Stimulated activated CD4-positive, alpha-beta T cell treated with anti-CD3 and anti-CD28 coated beads, Interleukin-4, amount 100 ng/mL, for 48 hours (primary cell): ENCODE data around the gene ALK.

Experiments
- DNase-seq, 2 donors: peaks; one replicate each; pipeline ENCODE4 v3.0.0-alpha.2; 2020; ENCODE audit warnings: low read depth in 2 of 2

Gene ALK

DNA sequence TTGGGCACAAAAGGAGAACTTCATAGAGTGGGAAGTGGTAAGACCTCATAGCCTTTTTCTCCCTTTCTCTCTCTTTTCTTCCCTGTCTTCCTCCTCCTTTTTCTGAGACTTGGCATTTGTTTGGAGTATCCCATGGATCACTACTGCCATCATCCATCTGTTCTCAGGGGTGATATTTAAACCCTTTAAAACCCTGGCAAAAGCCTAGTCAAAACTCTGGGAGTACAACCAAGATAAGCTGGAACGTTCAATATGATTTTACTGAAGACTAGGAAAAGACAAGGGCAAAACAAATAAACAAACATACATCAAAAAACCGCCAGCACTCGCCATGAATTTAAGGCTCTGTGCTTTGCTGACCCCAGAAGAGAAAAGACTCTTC is 552.7 kb downstream of the ALK start:
- no peak for DNase-seq

DNA sequence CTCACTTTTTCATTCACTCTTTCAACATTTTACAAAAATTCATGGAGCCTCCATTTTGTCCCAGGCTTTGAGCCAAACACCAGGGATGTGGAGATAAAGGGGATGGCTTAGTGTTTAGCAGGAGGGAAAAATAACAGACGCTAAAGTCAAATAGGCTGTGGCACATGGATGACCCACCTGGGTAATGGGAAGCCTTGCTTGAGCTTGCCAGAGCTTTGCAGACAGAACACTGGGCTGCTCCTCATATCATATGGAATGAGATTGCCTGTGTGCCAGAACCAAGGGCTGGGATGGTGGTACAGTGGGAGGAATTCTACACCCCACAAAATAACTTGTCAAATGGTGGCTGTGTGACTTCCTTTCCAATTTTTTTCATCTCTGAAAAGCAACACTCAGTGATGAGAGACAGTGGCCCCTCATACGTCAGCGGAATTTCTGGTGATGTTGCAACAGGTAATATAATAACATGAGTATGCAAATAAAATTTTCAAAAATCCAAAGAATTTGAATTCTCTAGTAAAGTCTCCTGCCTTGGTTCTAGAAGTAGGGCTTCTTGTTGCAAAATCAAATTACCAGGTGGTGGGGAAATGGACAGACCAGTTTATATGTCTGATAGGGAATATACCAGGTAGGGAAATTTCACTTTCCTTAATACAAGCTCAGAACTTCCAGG is 553.3 kb downstream of the ALK start:
- no peak for DNase-seq

DNA sequence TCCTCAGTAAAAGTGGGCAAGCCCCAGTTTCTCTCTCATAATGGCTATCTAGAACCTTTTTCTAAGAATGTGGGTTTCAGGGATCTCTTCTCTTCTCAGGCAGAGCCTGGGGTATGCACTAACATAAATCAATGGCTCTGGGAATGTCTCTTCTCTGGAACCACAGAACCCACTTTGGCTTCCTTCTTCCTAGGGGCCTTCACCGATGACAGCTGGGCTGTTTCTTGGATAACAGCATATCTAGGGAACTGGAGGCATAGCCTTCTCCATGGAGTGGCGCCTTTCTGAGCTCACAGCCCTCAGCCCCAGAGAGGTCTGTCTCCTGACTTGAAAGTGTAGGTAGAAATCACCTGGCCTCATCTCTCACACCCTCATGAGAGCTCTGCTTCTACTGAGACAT is 558.3 kb downstream of the ALK start:
- DNase-seq, result no peak

DNA sequence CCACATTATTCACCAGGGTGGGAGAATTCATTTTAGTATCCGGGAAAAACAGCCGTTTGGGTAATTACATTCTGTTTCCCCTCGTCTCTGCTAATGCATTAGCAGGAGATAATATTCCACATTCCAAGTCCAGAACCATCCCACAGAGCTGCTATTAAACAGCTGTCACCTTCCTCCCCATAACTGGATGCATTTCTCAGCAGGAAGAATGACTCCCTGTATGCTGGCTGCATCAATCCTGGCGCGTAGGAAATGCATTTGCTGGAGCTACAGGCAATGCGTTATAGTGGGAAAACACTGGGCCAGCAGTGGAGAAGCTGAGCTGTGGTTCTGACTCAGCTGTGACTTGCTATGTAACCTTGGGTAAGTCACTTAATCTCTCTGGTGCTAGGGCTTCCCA is 560.2 kb downstream of the ALK start:
- no peak for DNase-seq

DNA sequence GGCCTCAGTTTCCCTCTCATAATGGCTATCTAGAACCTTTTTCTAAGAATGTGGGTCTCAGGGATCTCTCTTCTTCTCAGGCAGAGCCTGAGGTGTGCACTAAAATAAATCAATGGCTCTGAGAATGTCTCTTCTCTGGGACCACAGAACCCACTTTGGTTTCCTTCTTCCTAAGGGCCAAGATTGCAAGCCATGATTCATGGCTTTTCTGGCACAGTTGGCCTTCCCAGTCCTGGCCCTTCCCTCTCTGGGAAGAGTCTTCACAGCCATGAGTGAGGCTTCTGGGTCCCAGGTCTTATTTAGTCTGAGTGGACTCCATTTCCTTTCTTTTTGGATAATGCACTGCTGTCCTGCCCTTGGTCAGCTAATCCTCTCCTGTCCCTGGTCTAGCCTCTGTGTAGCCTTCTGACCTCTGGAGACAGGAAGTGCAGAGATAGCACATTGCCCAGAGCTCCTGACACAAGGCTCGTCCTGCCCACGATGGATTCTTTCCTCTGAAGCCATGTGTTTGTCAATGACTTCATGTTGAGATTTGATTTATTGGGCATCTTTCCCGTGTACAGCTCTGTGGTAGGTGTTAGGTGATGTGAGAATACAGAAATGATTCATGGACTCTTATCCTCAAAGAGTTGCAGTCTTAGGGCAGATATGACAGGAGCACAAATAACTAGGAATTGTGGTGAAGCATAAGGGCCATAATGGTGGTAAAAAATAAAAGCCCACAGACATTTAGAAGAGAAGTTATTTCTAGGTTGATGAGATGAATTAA is 561.2 kb downstream of the ALK start:
- no peak for DNase-seq

DNA sequence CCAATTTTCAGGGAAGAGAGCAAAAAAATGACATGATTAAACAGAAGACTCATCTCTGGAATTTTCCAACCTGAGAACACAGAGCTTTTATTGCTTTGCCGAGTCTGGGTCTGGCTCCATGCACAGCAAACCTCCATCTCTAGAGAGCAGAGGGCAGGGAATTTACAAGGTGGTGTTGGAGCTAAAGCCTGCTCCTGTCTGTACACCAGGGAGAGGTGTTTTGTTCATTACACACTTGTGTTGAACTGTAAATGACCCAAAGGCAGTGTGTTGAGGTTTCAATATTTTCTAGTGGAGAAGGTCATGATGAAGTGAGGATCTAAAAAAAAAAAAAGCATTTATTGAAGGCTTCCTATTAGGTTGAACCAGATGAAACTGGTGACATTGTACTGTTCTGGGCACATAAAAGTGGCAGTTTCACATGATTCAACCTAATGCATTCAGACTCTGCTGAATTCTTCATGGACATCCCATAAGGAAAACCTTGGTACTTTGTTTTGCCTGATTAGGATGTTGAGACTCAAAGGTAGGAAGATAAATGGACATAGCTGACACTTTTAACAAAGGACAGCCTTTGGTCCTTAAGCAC is 567.9 kb downstream of the ALK start:
- no peak for DNase-seq

DNA sequence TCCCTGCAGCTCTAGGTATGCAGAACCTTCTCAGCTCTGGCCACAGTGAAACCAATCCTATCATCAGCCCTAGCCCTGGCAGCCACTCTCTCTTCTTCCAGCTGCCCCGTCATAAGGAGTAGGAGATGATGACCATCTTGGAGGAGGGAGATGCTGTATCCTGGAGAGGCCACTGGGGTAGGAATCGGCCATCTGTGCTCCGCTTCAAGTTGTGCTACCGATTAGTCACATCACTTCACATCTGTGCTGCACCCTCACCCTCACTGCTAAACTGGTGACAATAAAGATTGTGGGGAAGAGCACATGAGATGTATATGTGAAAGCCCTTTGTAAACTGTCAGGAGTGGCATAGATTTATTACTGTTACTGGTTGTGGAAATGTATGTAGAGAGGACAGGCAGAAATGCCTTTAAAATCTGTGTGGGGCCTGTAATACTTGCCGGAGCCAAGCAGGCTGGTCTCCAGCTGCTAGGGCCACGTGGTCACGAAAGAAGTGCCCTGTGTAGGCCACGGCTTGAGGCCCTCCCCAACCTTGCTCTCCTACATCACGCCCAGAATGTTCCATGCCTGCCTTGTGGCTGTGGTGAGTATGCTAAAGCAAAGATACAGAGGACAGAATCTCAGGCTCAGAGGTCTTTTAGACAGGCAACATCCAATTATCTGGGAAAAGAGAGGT is 569.3 kb downstream of the ALK start:
- no peak for DNase-seq

DNA sequence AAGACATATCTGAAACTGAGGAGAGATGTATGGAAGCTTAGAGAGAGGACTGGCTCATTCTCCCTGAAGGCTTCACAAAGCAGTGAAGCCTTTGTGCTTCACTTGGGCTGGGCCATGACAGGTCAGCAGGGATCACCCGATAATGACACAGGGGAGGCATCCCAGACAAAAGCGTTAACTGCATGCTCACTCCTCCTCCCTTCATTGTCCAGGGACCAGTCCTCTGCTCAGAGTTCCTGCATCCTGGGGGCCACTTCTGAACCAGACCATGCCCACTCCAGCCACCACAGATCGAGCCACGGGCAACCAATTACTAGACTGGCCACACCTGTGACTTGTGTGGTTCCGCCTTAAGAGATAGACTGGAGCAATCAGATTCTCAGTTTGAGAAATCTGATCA is 570.1 kb downstream of the ALK start:
- DNase-seq, result no peak

DNA sequence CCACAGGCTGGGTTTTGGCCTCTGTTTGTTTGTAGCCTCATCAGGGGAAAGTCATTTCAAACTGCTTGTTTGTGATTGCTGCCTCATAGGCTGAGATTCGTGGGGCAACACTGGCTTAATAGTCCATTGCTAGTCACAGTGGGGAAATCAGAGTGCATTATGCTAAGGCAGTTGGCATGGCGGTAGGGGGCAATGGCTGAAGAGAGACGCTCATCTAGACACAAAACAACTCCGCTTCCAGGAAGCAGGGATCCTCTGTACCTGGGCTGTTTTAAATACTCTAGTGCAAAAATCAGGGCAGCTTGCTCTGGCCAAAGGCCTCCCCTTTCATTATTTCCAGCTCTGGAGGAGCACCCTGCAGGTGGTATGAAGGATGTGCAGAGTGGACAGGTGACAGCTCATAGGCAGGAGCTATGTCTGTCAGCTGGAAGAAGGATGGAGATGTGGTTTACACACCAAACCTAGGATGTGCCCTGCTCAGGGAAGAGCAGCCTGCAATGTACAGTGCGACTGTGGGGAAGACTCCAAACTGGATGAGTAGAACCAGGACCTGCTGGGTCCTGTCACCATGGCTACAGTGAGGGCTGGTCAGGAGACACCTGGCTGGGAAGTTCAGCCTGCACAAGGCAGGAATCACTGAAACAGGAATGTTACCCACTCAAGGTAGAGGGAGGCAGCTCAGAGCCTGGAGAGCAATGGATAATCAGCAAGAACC is 571.9 kb downstream of the ALK start:
- DNase-seq, result no peak

DNA sequence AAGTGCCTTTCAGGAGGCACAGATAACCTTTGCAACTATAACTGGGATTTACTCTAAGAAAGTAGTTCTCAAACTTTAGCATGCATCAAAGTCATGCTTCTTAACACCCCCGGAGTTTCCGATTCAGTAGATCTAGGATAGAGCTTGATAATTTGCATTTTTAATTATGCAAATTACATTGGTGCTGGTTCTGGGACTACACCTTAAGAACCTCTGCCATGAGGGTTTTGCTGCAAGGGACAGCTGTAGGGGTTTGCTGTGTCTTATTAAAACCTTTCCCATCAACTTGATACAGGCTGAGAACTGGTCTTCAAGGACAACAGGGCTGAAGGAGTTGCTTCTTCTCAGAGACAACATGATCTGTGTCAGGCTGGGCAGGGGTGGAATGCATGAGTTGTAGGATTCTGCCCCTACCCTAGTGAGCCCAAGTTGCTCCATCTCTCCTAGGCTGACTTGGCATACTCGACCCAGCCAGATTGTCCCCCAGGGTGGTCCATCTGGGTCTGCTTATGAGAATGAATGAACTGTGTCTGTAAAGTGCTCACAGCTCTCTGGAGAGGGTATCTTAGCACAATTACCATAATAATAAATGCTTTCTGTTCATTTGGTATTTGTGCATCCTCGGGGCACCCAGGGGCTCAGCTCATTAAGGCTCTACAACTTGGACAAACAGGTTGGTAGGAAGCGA is 573.5 kb downstream of the ALK start:
- no peak for DNase-seq

DNA sequence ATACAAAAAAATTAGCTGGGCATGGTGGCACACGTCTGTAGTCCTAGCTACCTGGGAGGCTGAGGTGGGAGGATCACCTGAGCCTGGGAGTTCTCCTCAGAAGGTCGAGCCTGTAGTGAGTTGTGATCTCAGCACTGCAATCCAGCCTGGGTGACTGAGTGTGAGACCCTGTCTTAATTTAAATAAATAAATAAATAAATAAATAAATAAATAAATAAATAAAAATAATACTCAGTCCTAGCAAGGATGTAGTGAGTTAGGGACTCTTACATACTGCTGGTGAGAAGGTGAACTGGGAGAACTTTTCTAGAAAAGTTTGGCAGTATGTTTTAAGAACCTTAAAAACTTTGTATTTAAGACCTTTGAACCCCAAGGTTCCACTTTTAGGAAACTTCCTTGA is 576.1 kb downstream of the ALK start:
- no peak for DNase-seq

DNA sequence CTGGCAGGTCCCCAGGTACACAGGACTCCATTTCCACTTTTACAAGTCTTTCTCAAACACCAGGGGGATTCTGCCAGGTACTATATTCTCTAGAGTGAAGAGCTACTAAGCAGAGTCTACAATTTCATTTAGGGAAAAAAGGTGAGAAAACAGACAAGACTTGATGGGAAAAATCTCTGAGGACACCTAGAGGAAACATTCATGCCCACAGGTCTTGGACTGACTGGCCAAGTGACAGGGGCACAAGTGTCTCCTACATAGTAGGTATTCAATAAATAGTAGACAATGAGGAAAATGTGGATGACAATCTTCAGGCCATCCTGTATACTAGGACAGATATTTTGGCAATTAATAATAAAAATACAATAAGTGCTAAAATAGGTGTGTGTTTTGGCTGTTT is 577.6 kb downstream of the ALK start:
- DNase-seq, result no peak

DNA sequence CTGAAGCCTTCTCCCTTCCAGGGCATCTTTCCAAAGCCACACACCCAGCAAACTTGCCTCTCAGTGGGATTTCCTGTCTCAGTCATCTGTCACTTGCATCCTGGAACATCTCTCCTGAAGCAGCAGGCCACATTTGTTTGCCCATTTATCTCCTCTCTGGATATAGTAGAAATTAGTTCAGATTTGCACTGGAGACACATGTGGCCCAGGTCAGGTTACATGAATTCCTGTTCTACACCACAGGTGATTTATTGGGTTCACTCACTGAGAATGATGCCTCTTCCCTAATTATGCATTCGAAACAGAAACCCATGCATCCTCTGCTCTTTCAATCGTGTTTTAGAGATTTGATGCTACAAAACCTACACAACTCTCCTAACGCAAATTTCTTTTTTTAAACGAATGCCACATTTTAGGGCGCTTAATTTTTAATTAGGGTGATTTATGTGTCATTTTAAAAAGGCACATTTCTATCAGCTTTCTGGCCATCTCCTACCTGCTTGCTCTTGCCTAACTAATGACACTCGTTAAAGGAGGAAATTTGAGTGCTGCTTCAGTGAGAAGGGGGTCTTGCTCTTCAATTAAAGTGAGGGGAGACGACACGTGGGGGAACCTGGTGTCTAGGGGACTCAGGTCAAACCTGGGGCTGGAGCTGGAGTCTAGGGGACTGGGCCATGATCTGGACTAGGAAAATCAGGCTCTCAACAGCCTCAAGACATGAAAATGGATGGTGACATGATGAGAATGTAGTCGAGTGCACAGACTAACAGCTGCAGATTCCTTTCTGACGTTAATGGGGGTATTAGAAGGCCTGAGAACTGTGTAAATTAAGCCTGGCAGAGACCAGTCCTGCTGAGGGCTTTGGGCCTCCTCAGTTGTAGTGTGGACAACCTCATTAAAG is 584.8 kb downstream of the ALK start:
- DNase-seq, result no peak

DNA sequence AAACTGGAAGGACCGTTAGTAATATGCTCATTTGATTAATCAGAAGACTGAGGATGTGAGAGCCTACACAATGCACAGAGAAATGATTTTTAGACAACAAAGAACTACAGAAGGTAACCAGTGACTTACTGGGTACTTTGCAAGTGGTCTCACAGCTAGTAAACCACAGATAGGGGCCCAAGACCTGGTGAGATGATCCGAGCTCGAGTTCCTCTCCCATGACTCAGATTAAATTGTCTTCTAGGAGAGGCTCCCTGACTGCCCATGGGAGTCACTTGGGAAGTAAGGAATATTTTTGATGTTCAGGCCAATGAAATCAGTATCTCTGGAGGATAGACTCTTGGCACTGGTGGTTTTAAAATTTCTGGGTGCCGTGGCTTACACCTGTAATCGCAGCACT is 586.0 kb downstream of the ALK start:
- no peak for DNase-seq

DNA sequence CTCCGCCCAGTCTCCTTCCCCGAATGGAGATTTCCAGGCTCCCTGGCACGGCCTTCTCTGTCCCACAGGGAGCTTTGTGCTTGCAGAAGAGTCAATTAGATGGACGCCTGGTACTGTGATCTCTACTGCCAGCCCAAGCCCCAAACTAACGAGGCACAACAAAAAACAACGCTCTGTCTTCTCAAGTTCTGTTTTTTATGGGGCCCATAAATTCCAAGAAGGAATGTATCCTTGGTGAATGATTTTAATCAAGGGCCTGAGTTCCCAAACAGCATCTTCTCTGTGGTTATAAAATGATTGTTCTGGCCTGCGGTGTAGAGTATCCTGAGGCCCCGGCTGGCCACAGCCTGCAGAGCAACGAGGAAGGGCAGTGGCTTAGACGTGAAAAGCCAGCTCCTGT is 586.7 kb downstream of the ALK start:
- no peak for DNase-seq

DNA sequence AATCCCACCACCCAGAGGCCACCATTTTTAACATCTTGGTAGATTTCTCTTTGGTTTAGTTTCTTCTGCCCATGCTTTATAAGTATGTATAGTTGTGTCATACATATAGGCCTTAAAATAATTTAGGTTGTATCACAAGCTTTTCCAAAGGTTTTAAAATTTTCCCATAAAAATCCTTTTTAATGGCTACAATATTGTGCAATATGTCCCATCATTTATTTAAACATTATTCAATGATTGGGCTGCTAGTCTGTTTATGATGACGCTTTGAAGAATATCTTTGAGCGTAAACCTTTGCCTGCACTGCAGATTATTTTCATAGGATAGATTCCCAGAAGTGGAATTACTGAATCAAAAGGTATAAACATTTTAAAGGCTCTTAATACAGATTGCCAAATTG is 588.8 kb downstream of the ALK start:
- DNase-seq, result no peak

DNA sequence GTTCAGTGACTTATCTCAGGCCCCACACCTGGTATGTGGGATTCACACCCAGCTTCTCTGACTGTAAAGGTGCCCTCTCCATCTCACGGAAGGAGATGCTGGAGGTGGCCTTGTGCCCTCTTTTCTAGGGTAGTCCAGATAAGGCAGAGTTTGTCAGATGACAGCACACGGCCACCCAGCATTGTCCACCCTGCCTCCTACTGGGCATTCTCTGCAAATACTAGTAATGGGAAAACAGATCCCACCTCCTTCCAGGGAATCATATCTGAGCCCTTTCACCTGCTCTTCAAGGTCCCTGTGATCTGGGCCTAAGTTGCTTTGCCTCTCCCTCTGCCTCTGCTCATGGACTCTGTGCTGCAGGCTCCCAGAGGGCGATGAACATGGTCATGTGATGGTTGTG is 591.5 kb downstream of the ALK start:
- no peak for DNase-seq

DNA sequence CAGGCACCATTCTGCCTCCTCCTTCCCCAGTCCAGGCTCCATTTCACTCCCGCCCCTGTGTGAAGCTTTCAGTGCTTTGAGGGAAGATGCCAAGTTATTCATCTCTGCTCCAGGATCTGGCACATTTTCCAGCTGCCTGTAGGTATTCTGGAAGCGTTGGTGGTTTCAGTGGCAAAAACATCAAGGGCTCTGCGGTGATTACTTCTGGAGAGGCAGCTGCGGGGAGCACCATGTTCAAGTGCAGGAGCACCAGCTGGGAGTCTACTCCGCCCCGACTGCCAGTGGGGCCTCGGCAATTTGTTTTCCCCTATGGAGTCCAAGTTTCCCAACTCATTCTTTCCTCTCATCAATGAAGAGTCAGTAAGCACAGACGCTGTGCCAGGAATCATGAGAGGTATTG is 594.5 kb downstream of the ALK start:
- no peak for DNase-seq

DNA sequence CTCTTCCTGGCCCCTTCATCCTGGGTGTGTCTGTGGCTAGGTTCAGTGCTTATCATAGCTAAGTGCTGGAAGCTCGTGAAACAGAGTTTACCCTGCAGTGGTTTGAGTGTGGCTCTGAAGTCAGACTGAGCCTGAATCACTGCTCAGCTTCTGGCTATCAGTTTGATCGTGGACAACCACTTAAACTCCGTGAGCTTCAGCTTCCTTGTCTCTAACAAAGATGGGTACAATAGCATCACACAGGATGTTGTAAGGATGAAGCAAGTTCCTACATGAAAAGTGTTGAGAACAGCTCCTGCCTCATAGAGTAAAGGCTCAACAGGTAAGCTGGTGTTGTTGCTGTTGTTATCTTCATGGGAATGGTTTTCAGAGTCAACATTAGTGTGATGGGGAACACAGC is 595.8 kb downstream of the ALK start:
- no peak for DNase-seq

DNA sequence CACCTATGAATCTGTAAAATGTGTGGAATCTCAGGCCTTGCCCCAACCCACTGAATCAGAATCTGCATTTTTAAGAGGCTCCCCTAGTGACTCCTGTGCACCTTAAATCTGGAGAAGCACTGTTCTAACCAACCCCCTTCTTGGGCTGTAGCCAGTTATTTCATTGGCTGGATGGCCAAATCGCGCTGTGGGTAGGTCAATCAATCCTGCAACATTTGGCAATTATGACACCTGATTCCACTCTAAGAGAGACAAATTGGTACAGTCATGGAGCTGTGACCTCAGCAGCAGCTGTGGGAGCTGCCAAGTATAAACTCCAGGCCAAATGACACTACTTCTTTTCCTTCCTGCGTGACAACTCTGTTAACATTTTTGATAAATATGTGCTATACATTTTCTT is 597.4 kb downstream of the ALK start:
- no peak for DNase-seq

DNA sequence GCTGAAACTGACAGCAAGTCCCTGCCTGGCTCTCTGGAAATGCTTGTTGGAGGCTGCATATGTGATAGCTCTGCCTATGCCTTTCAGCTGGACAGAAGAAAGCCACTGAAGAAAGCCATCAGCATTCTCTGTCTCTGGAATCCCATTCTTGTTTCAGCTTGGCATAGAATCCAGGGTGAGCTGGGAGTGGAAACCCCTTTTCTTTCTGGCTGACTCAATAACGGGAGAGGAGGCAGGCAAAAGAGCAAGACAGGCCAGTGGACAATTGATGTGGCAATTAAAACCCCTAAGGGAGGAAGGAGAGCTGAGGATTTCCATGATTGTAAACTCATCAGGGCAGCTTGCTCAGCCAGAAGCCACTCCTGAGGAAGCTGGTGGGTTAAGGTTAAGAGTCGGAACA is 598.1 kb downstream of the ALK start:
- no peak for DNase-seq
